Activated naive CD4-positive, alpha-beta T cell treated with anti-CD3 and anti-CD28 coated beads, Interleukin-2, amount 50 U/mL, for 24 hours (primary cell): ENCODE results near the gene IL18RAP.
A peak's percentile ranks its signal among the peaks of the same experiment; 100 is the strongest.

ENCODE experiments used
- H3K27ac Mint-ChIP-seq: one replicate; pipeline ENCODE4 v1.8.0; 2021; ENCODE audit warnings: mild to moderate bottlenecking, mixed read lengths
- H3K27me3 Mint-ChIP-seq: one replicate; pipeline ENCODE4 v1.8.0; 2021; ENCODE audit warnings: mixed read lengths
- H3K36me3 Mint-ChIP-seq: one replicate; pipeline ENCODE4 v1.8.0; 2021; ENCODE audit warnings: mixed read lengths
- H3K4me1 Mint-ChIP-seq: one replicate; pipeline ENCODE4 v1.8.0; 2021; ENCODE audit warnings: mixed read lengths
- H3K4me3 Mint-ChIP-seq: one replicate; pipeline ENCODE4 v1.8.0; 2021; ENCODE audit warnings: mild to moderate bottlenecking, mixed read lengths
- H3K9me3 Mint-ChIP-seq: one replicate; pipeline ENCODE4 v1.8.0; 2021; ENCODE audit warnings: mixed read lengths

IL18RAP gene

GRCh38 chr2:102422910-102423309, at the start of gene IL18RAP:
Gene IL18RAP, plus strand, starts transcription at chr2:102423160. Its CDS starts 118 bp downstream, at chr2:102423278.
- peaks cover 1% of the 10 kb centered on the region for H3K36me3 Mint-ChIP-seq
- H3K4me3 Mint-ChIP-seq: peak within 1 kb of the TSS; percentile 63
- peak within 1 kb of the TSS; percentile 47 for H3K27ac Mint-ChIP-seq
- no peaks in the 10 kb centered on the region for H3K9me3 Mint-ChIP-seq
- H3K27me3 Mint-ChIP-seq: no peaks in the 10 kb centered on the region
- peaks cover 52% of the 10 kb centered on the region for H3K4me1 Mint-ChIP-seq

GRCh38 chr2:102376052-102376591, 46.8 kb upstream of the IL18RAP start:
- Mint-ChIP-seq H3K4me3 (no peak overlapping the region), H3K4me1 (peaks cover 27% of the 10 kb centered on the region), H3K36me3 (peaks cover 28% of the 10 kb centered on the region), H3K9me3 (peaks cover 6% of the 10 kb centered on the region), H3K27me3 (no peaks in the 10 kb centered on the region), H3K27ac (no peak overlapping the region)

- Mint-ChIP-seq H3K4me1 (peaks cover 4% of the 10 kb centered on the region), H3K36me3 (peaks cover 46% of the 10 kb centered on the region), H3K9me3 (peaks cover 19% of the 10 kb centered on the region), H3K27ac (no peak overlapping the region), H3K4me3 (no peak overlapping the region), H3K27me3 (no peaks in the 10 kb centered on the region)
These were observed 39.2 kb upstream of the IL18RAP start for GRCh38 chr2:102383722-102384121.

- peaks cover 8% of the 10 kb centered on the region for H3K4me1 Mint-ChIP-seq
- H3K4me3 Mint-ChIP-seq: no peak overlapping the region
- H3K9me3 Mint-ChIP-seq: peaks cover 19% of the 10 kb centered on the region
- no peak overlapping the region for H3K27ac Mint-ChIP-seq
- H3K36me3 Mint-ChIP-seq: peaks cover 44% of the 10 kb centered on the region
- H3K27me3 Mint-ChIP-seq: no peaks in the 10 kb centered on the region
These were observed 37.4 kb upstream of the IL18RAP start for GRCh38 chr2:102385522-102385921.

- Mint-ChIP-seq H3K9me3 (peaks cover 19% of the 10 kb centered on the region), H3K4me3 (no peak overlapping the region), H3K27me3 (no peaks in the 10 kb centered on the region), H3K27ac (no peak overlapping the region), H3K4me1 (peaks cover 9% of the 10 kb centered on the region), H3K36me3 (peaks cover 40% of the 10 kb centered on the region)
These were observed 37.0 kb upstream of the IL18RAP start for GRCh38 chr2:102386004-102386403.

GRCh38 chr2:102386867-102387541, 36.0 kb upstream of the IL18RAP start:
- Mint-ChIP-seq H3K27me3 (no peaks in the 10 kb centered on the region), H3K4me3 (no peak overlapping the region), H3K36me3 (peaks cover 39% of the 10 kb centered on the region), H3K27ac (no peak overlapping the region), H3K9me3 (peaks cover 19% of the 10 kb centered on the region), H3K4me1 (peaks cover 19% of the 10 kb centered on the region)

GRCh38 chr2:102387763-102388546, 35.0 kb upstream of the IL18RAP start:
- peaks cover 16% of the 10 kb centered on the region for H3K9me3 Mint-ChIP-seq
- H3K27me3 Mint-ChIP-seq: no peaks in the 10 kb centered on the region
- no peak overlapping the region for H3K4me3 Mint-ChIP-seq
- H3K36me3 Mint-ChIP-seq: peaks cover 34% of the 10 kb centered on the region
- no peak overlapping the region for H3K27ac Mint-ChIP-seq
- H3K4me1 Mint-ChIP-seq: peaks cover 24% of the 10 kb centered on the region

- peaks cover 26% of the 10 kb centered on the region for H3K4me1 Mint-ChIP-seq
- peak overlapping the region; percentile 12 for H3K4me3 Mint-ChIP-seq
- peaks cover 9% of the 10 kb centered on the region for H3K36me3 Mint-ChIP-seq
- peak overlapping the region; percentile 43 for H3K27ac Mint-ChIP-seq
- no peaks in the 10 kb centered on the region for H3K27me3 Mint-ChIP-seq
- H3K9me3 Mint-ChIP-seq: no peaks in the 10 kb centered on the region
These were observed 31.4 kb upstream of the IL18RAP start for GRCh38 chr2:102391565-102391964.

GRCh38 chr2:102392096-102392495, 30.9 kb upstream of the IL18RAP start:
- Mint-ChIP-seq H3K9me3 (no peaks in the 10 kb centered on the region), H3K4me1 (peaks cover 26% of the 10 kb centered on the region), H3K27me3 (no peaks in the 10 kb centered on the region), H3K36me3 (peaks cover 8% of the 10 kb centered on the region), H3K4me3 (no peak overlapping the region), H3K27ac (no peak overlapping the region)

- H3K4me1 Mint-ChIP-seq: peaks cover 22% of the 10 kb centered on the region
- H3K27me3 Mint-ChIP-seq: no peaks in the 10 kb centered on the region
- peaks cover 3% of the 10 kb centered on the region for H3K36me3 Mint-ChIP-seq
- no peak overlapping the region for H3K4me3 Mint-ChIP-seq
- H3K9me3 Mint-ChIP-seq: no peaks in the 10 kb centered on the region
- no peak overlapping the region for H3K27ac Mint-ChIP-seq
These were observed 30.0 kb upstream of the IL18RAP start for GRCh38 chr2:102392942-102393341.

GRCh38 chr2:102396012-102396411, 26.9 kb upstream of the IL18RAP start:
- H3K9me3 Mint-ChIP-seq: no peaks in the 10 kb centered on the region
- no peaks in the 10 kb centered on the region for H3K27me3 Mint-ChIP-seq
- H3K4me3 Mint-ChIP-seq: no peak overlapping the region

GRCh38 chr2:102397209-102397608, 25.8 kb upstream of the IL18RAP start:
- H3K27me3 Mint-ChIP-seq: no peaks in the 10 kb centered on the region
- H3K36me3 Mint-ChIP-seq: no peaks in the 10 kb centered on the region
- H3K4me1 Mint-ChIP-seq: peaks cover 32% of the 10 kb centered on the region
- no peak overlapping the region for H3K27ac Mint-ChIP-seq
- no peak overlapping the region for H3K4me3 Mint-ChIP-seq
- H3K9me3 Mint-ChIP-seq: no peaks in the 10 kb centered on the region

More at GRCh38 chr2:102396012-102396411, 26.9 kb upstream of the IL18RAP start:
- H3K4me1 Mint-ChIP-seq: peaks cover 32% of the 10 kb centered on the region
- H3K27ac Mint-ChIP-seq: no peak overlapping the region
- H3K36me3 Mint-ChIP-seq: peaks cover 3% of the 10 kb centered on the region

- no peaks in the 10 kb centered on the region for H3K36me3 Mint-ChIP-seq
- no peak overlapping the region for H3K4me3 Mint-ChIP-seq
- H3K4me1 Mint-ChIP-seq: peaks cover 28% of the 10 kb centered on the region
- peak overlapping the region; percentile 55 for H3K27ac Mint-ChIP-seq
- no peaks in the 10 kb centered on the region for H3K27me3 Mint-ChIP-seq
- H3K9me3 Mint-ChIP-seq: no peaks in the 10 kb centered on the region
These were observed 23.3 kb upstream of the IL18RAP start for GRCh38 chr2:102399499-102400141.

GRCh38 chr2:102401456-102401855, 21.5 kb upstream of the IL18RAP start:
- no peaks in the 10 kb centered on the region for H3K27me3 Mint-ChIP-seq
- no peaks in the 10 kb centered on the region for H3K9me3 Mint-ChIP-seq
- H3K27ac Mint-ChIP-seq: peak overlapping the region; percentile 10
- no peaks in the 10 kb centered on the region for H3K36me3 Mint-ChIP-seq
- peaks cover 28% of the 10 kb centered on the region for H3K4me1 Mint-ChIP-seq
- no peak overlapping the region for H3K4me3 Mint-ChIP-seq

- Mint-ChIP-seq H3K27ac (no peak overlapping the region), H3K4me1 (peaks cover 28% of the 10 kb centered on the region), H3K4me3 (no peak overlapping the region), H3K36me3 (no peaks in the 10 kb centered on the region), H3K27me3 (no peaks in the 10 kb centered on the region), H3K9me3 (no peaks in the 10 kb centered on the region)
These were observed 21.1 kb upstream of the IL18RAP start for GRCh38 chr2:102401865-102402264.
